ENCODE data around the gene CDC14B.
"Not testable (repeated sequence)": the region's sequence is repeated elsewhere in the genome, so short reads cannot be mapped to it uniquely, and the experiment has no call there.

CDC14B gene

GRCh38 chr9:96582199-96582598, 37.4 kb downstream of the CDC14B start:
- not testable (repeated sequence) for DNase-seq

GRCh38 chr9:96581786-96582185, 37.9 kb downstream of the CDC14B start:
- no peak for DNase-seq

GRCh38 chr9:96581301-96581700, 38.3 kb downstream of the CDC14B start:
- no peak for DNase-seq

- no peak for DNase-seq
Observed at GRCh38 chr9:96574931-96575351, 44.7 kb downstream of the CDC14B start.

GRCh38 chr9:96574455-96574854, 45.2 kb downstream of the CDC14B start:
- DNase-seq: no peak

- no peak for DNase-seq
Observed at GRCh38 chr9:96567203-96567700, 52.4 kb downstream of the CDC14B start.

- peak; percentile 56 for DNase-seq
Observed at GRCh38 chr9:96566498-96567202, 53.0 kb downstream of the CDC14B start.

GRCh38 chr9:96565671-96566497, 53.8 kb downstream of the CDC14B start:
- no peak for DNase-seq

GRCh38 chr9:96564217-96564616, 55.4 kb downstream of the CDC14B start:
- no peak for DNase-seq

- no peak for DNase-seq
Observed at GRCh38 chr9:96559339-96559943, 60.2 kb downstream of the CDC14B start.

GRCh38 chr9:96557921-96558320, 61.7 kb downstream of the CDC14B start:
- DNase-seq: no peak

- DNase-seq: no peak
Observed at GRCh38 chr9:96556701-96557461, 62.8 kb downstream of the CDC14B start.

GRCh38 chr9:96555567-96556386, 63.9 kb downstream of the CDC14B start:
- DNase-seq: no peak

- no peak for DNase-seq
Observed at GRCh38 chr9:96554801-96555566, 64.7 kb downstream of the CDC14B start.

GRCh38 chr9:96554326-96554725, 65.3 kb downstream of the CDC14B start:
- no peak for DNase-seq

GRCh38 chr9:96553070-96553469, 66.6 kb downstream of the CDC14B start:
- DNase-seq: no peak

GRCh38 chr9:96551403-96551802, 68.2 kb downstream of the CDC14B start:
- DNase-seq: no peak

GRCh38 chr9:96550659-96551058, 69.0 kb downstream of the CDC14B start:
- no peak for DNase-seq

- not testable (repeated sequence) for DNase-seq
Observed at GRCh38 chr9:96543131-96543530, 76.5 kb downstream of the CDC14B start.

- no peak for DNase-seq
Observed at GRCh38 chr9:96540106-96540505, 79.5 kb downstream of the CDC14B start.

- DNase-seq: no peak
Observed at GRCh38 chr9:96532173-96532572, 87.5 kb downstream of the CDC14B start.

All from NCI-H82 (cell line).